ENCODE measurements around the gene SMAD7.
"Not testable (repeated sequence)": the region's sequence is repeated elsewhere in the genome, so short reads cannot be mapped to it uniquely, and the experiment has no call there.

SMAD7 gene

GRCh38 chr18:48874701-48875162 lies 76.0 kb downstream of the SMAD7 start:
- no peak for DNase-seq

- no peak for DNase-seq
These were observed 76.5 kb downstream of the SMAD7 start for GRCh38 chr18:48874233-48874632.

GRCh38 chr18:48872234-48873145 lies 78.3 kb downstream of the SMAD7 start:
- DNase-seq = no peak

- DNase-seq = no peak
These were observed 79.2 kb downstream of the SMAD7 start for GRCh38 chr18:48871391-48872166.

GRCh38 chr18:48870926-48871325 lies 79.8 kb downstream of the SMAD7 start:
- not testable (repeated sequence) for DNase-seq
